IPS DF 4.7 (cell line): ENCODE data around the gene LRP5.
"Not testable (repeated sequence)": the region's sequence is repeated elsewhere in the genome, so short reads cannot be mapped to it uniquely, and the experiment has no call there.

Source experiments
- DNase-seq: peaks from one replicate; pipeline ENCODE4 v3.0.0-alpha.2; 2013; ENCODE audit warnings: low spot score; ENCODE audit errors: extremely low read depth

LRP5 gene

DNA sequence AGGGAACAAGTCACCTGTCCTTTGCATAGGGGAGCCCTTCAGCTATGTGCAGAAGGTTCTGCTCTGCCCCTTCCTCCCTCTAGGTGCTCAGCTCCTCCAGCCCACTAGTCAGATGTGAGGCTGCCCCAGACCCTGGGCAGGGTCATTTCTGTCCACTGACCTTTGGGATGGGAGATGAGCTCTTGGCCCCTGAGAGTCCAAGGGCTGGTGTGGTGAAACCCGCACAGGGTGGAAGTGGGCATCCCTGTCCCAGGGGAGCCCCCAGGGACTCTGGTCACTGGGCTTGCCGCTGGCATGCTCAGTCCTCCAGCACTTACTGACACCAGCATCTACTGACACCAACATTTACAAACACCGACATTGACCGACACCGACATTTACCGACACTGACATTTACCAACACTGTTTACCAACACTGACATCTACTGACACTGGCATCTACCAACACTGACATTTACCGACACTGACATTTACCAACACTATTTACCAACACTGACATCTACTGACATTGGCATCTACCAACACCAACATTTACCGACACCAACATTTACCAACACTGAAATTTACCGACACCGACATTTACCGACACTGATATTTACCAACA is 76.3 kb downstream of the LRP5 start:
- DNase-seq, result no peak

- no peak for DNase-seq
Measured at GRCh38 chr11:68390315-68390714, 77.9 kb downstream of the LRP5 start.

- DNase-seq, result no peak
Measured at GRCh38 chr11:68392822-68393221, 80.4 kb downstream of the LRP5 start.

DNA sequence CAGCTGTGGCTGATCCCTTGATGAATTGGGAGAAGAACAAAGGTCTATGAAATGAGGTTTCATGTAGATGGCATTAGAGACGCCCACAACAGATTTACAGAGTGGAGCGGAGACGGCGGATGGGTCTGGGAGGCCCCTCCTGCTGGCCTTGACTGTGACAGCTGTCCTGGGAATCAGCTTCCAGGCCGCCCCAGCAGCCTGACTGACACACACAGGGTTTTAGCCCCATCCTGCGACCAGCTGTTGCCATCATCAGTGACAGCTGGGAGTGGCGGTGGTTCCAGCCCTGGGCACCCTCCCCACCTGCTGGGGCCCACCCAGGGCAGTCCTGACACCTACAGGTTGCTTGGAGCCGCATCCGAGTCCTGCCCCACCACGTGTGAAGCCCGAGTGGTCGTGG is 84.1 kb downstream of the LRP5 start:
- DNase-seq, result no peak

DNA sequence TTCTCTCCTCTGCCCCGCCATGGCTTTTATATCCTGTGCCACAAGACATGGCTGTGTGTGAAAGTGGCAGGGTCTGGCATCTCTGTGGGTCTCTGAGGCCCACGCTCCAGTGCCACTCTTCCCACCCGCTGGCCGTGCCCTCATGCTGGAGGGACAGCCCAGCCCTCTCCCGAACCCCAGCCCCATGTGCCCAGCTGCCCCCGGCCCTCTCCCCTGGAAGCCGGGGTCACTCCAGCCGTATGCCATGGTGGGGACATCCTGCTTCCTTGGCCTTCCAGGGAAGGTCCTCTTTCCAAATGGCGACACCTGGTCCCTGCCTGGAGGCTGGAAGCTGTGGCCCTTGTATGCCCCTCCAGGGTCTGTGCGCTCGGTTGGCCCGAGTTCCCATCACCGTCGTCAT is 84.9 kb downstream of the LRP5 start:
- DNase-seq, result no peak

GRCh38 chr11:68398995-68399851 is 86.8 kb downstream of the LRP5 start:
- DNase-seq, result no peak

DNA sequence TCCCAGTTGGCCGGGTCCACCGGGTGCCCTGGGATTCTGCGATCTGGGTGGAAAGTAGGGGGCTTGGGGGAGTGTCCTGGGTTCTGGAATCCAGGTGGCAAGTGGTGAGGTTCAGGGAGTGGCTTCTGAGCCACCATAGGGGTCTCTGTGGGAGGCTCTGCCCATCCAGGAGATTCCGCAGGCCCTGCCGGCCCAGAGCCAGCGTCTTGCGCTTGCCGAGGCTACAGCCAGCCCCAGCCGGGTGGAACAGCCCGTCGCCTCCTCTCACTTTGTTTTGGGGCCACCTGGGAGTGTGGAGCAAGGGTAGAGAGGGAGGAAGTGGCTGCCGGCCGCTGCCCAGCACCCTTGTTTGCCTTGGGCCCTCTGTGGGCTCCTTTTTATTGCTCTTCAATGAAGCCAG is 87.5 kb downstream of the LRP5 start:
- DNase-seq, result no peak

GRCh38 chr11:68400584-68400983 is 88.2 kb downstream of the LRP5 start:
- DNase-seq, result not testable (repeated sequence)

- DNase-seq, result no peak
Measured at GRCh38 chr11:68401856-68402255, 89.5 kb downstream of the LRP5 start.

- no peak for DNase-seq
Measured at GRCh38 chr11:68402355-68403031, 90.1 kb downstream of the LRP5 start.

GRCh38 chr11:68403424-68403823 is 91.0 kb downstream of the LRP5 start:
- DNase-seq, result no peak

GRCh38 chr11:68403831-68404230 is 91.4 kb downstream of the LRP5 start:
- DNase-seq, result no peak

GRCh38 chr11:68406324-68407313 is 94.2 kb downstream of the LRP5 start:
- DNase-seq, result no peak

DNA sequence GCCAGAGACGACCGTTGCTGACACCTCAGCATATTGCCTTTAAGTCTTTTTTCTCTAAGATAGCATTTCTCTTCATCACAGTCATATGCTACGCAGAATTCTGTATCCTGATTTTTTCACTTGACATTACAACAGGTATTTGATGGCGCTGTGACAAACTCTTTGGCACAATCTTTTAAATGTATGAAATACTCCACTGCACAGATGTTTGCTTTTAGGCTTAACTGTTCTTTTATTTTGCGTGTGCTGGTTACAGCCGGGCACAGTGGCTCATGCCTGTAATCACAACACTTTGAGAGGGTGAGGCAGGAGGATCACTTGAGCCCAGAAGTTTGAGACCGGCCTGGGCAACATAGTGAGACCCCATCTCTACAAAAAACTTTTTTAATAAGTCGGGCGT is 96.1 kb downstream of the LRP5 start:
- DNase-seq, result no peak

DNA sequence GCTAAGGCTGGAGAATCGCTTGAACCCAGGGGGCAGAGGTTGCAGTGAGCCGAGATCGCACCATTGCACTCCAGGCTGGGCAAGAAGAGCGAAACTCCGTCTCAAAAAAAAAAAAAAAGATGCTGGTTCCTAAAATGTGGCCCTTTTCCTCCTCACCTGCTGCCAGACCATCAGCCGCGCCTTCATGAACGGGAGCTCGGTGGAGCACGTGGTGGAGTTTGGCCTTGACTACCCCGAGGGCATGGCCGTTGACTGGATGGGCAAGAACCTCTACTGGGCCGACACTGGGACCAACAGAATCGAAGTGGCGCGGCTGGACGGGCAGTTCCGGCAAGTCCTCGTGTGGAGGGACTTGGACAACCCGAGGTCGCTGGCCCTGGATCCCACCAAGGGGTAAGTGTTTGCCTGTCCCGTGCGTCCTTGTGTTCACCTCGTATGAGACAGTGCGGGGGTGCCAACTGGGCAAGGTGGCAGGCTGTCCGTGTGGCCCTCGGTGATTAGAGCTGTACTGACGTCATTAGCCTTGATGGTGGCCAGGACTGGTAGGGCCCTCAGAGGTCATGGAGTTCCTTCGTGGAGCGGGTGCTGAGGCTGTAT is 97.5 kb downstream of the LRP5 start:
- DNase-seq, result no peak

- DNase-seq, result no peak
Measured at GRCh38 chr11:68411501-68411991, 99.2 kb downstream of the LRP5 start.

DNA sequence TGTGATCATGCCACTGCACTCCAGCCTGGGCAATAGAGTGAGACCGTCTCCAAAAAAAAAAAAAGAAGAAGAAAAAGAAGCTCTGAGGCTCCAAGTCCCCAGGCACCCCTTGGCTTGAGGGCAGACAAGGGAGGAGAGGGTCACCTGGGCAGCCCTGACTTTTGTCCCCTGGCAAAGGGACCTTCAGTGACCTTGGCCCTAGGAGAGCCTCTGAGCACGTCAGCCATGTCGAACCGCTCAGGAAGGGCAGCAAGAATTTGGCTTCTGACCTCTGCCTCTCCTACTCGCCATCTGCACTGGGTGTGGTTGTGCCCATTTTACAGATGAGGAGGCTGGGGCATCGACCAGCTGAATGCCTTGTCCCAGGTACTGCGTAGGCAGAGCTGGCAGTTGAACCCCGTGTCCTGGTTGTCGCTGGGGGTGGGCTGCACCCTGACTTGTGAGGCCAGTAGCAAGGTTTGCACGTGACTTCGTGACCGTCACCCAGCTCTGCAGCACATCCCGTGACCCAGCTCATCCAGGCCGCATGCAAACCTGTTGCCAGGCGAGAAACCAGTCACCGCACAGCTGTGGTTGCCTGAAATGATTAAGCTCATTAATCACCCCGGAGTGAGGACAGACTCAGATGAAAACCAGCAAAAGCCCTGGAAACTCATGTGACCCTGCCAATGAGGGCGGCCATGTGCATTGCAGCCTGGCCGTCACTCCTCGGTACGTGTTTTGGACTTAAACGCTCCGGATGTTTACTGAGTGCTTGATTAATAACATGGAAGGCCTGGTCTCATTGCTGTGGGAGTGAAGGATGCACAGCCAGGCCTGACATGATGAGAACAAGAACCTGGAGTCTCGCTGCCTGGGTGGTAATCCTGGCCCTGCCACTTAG is 100.4 kb downstream of the LRP5 start:
- no peak for DNase-seq

DNA sequence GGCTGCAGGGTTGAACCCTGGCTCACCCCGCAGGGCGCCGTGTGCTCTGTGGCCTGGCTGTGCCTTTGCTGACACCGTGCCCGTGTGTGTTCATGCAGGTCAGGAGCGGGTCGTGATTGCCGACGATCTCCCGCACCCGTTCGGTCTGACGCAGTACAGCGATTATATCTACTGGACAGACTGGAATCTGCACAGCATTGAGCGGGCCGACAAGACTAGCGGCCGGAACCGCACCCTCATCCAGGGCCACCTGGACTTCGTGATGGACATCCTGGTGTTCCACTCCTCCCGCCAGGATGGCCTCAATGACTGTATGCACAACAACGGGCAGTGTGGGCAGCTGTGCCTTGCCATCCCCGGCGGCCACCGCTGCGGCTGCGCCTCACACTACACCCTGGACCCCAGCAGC is 101.2 kb downstream of the LRP5 start:
- no peak for DNase-seq

DNA sequence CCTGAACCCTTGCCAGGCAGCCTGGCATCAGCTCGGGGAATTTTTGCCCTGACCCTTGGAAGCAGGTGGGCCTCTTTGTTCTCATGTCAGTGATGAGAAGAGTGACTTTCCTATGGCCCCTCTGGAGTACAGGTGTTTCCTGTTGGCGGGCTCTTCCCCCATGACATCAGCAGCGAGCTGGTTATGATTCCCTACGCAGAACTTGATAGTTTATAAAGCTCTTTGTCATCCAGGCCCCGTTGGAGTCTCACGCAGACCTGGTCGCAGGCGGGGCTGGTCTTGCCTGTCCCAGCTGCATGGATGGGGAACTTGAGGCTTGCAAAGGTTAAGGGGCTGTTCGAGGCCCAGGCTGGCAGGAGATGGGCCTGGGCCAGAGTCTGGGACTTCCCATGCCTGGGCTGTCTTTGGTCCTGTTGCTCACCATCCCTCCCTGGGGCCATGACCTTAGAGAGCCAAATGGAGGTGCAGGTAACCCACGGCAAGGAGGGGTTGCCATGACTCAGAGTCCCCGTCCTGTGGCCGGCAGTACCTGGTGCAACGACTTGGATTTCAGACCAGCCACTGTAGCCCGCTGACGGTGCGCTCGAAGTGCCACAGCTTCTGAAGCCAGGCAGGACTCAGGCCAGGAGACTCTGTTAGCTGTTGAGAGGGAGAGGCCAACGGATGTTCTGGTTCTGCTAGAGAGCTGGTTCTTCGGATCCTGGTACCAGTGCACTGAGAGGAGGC is 102.3 kb downstream of the LRP5 start:
- no peak for DNase-seq
